ENCODE data around the gene TRIM32. TPM values are rescaled to one million over a fixed set of nuclear protein-coding genes. Genes with fewer than 3 reads are reported as not detected.

TRIM32 gene
- total and polyA plus RNA-seq, 12 donors, result 3.5 to 40.1 (median 19.1) TPM

- TF ChIP-seq POLR2A (IDR thresholded peaks at IDR 0.05) (no peak), CTCF (IDR thresholded peaks at IDR 0.05) (no peak)
- Histone ChIP-seq H3K4me3 (no peak overlapping the region), H3K27me3 (no peaks in the 10 kb centered on the region), H3K27ac (no peak overlapping the region), H3K9me3 (replicated peaks in 1 of 3) (no peaks in the 10 kb centered on the region), H3K36me3 (replicated peaks in 1 of 2) (no peaks in the 10 kb centered on the region), H3K4me1 (replicated peaks in 1 of 2) (no peaks in the 10 kb centered on the region)
- DNase-seq, result no peak
- 62 to 77% (median 66%) methylated on average over 7 of the region's 7 CpGs for WGBS, 4 donors
- intact Hi-C loops (cut with DNase I), result no loop called here
Observed at GRCh38 chr9:116717150-116717549, 30.0 kb downstream of the TRIM32 start.

- intact Hi-C loops (cut with DNase I), result no loop called here
- Histone ChIP-seq H3K36me3 (replicated peaks in 1 of 2) (no peaks in the 10 kb centered on the region), H3K4me3 (no peak overlapping the region), H3K9me3 (replicated peaks in 1 of 3) (no peaks in the 10 kb centered on the region), H3K27me3 (no peaks in the 10 kb centered on the region), H3K4me1 (replicated peaks in 1 of 2) (no peaks in the 10 kb centered on the region), H3K27ac (no peak overlapping the region)
- TF ChIP-seq CTCF (IDR thresholded peaks at IDR 0.05) (no peak), POLR2A (IDR thresholded peaks at IDR 0.05) (no peak)
- 78 to 87% (median 79%) methylated on average over 4 of the region's 4 CpGs for WGBS, 4 donors
- DNase-seq, result no peak
Observed at GRCh38 chr9:116718111-116718510, 31.0 kb downstream of the TRIM32 start.

- intact Hi-C loops (cut with DNase I), result no loop called here
- no peaks in the 10 kb centered on the region for H3K36me3 ChIP-seq (replicated peaks in 1 of 2)
- TF ChIP-seq POLR2A (IDR thresholded peaks at IDR 0.05), result no peak
- TF ChIP-seq CTCF (IDR thresholded peaks at IDR 0.05), result no peak
- WGBS, 4 donors, result 61 to 100% (median 90%) methylated on average over 2 of the region's 2 CpGs
- no peaks in the 10 kb centered on the region for H3K9me3 ChIP-seq (replicated peaks in 1 of 3)
- no peak overlapping the region for H3K27ac ChIP-seq
- no peak overlapping the region for H3K4me3 ChIP-seq
- H3K4me1 ChIP-seq (replicated peaks in 1 of 2), result no peaks in the 10 kb centered on the region
- DNase-seq, result no peak
- no peaks in the 10 kb centered on the region for H3K27me3 ChIP-seq
Observed at GRCh38 chr9:116720111-116720510, 33.0 kb downstream of the TRIM32 start.

- Histone ChIP-seq H3K4me3 (no peak overlapping the region), H3K27ac (no peak overlapping the region), H3K9me3 (replicated peaks in 1 of 3) (no peaks in the 10 kb centered on the region), H3K27me3 (no peaks in the 10 kb centered on the region), H3K36me3 (replicated peaks in 1 of 2) (no peaks in the 10 kb centered on the region), H3K4me1 (replicated peaks in 1 of 2) (no peaks in the 10 kb centered on the region)
- no peak for DNase-seq
- intact Hi-C loops (cut with DNase I), result no loop called here
- TF ChIP-seq CTCF (IDR thresholded peaks at IDR 0.05), result no peak
- no peak for TF ChIP-seq POLR2A (IDR thresholded peaks at IDR 0.05)
- 94 to 98% (median 96%) methylated on average over 3 of the region's 3 CpGs for WGBS, 4 donors
Observed at GRCh38 chr9:116721411-116721810, 34.3 kb downstream of the TRIM32 start.

Measured in adrenal gland (tissue), 12 donors.